GM18505 (cell line): ENCODE results near the gene DSN1.
"Not testable (repeated sequence)": the region's sequence is repeated elsewhere in the genome, so short reads cannot be mapped to it uniquely, and the experiment has no call there.

Source experiments
- ATAC-seq: cut with Tn5 transposase; IDR thresholded peaks from one replicate; pipeline ENCODE4 v1.9.1; 2021; ENCODE audit not compliant: unreplicated experiment
- POLR2A ChIP-seq: IDR thresholded peaks from 4 replicates; pipeline ENCODE4 v1.6.1; 2011; ENCODE audit warnings: borderline replicate concordance; ENCODE audit not compliant: insufficient read depth, insufficient read length; ENCODE audit errors: extremely low read depth

The DSN1 gene

GRCh38 chr20:36808317-36809257, 35.0 kb upstream of the DSN1 start:
- no peak for ATAC-seq
- no peak for TF ChIP-seq POLR2A

- ATAC-seq, result no peak
- TF ChIP-seq POLR2A, result no peak
Observed at GRCh38 chr20:36806049-36806448, 32.5 kb upstream of the DSN1 start.

GRCh38 chr20:36805396-36805795, 31.8 kb upstream of the DSN1 start:
- no peak for ATAC-seq
- TF ChIP-seq POLR2A, result no peak

GRCh38 chr20:36804425-36804824, 30.9 kb upstream of the DSN1 start:
- no peak for ATAC-seq
- TF ChIP-seq POLR2A, result no peak

GRCh38 chr20:36802326-36803222, 29.0 kb upstream of the DSN1 start:
- TF ChIP-seq POLR2A, result no peak
- ATAC-seq, result no peak

GRCh38 chr20:36800410-36800809, 26.8 kb upstream of the DSN1 start:
- TF ChIP-seq POLR2A, result no peak

GRCh38 chr20:36799313-36799712, 25.8 kb upstream of the DSN1 start:
- not testable (repeated sequence) for ATAC-seq

More at GRCh38 chr20:36800410-36800809, 26.8 kb upstream of the DSN1 start:
- ATAC-seq, result no peak

GRCh38 chr20:36796875-36797274, 23.3 kb upstream of the DSN1 start:
- no peak for ATAC-seq
- no peak for TF ChIP-seq POLR2A

GRCh38 chr20:36796117-36796516, 22.6 kb upstream of the DSN1 start:
- no peak for TF ChIP-seq POLR2A
- ATAC-seq, result no peak

- no peak for TF ChIP-seq POLR2A
- ATAC-seq, result no peak
Observed at GRCh38 chr20:36795691-36796090, 22.1 kb upstream of the DSN1 start.

- ATAC-seq, result no peak
- no peak for TF ChIP-seq POLR2A
Observed at GRCh38 chr20:36794116-36794474, 20.5 kb upstream of the DSN1 start.

- TF ChIP-seq POLR2A, result no peak
- no peak for ATAC-seq
Observed at GRCh38 chr20:36793294-36794115, 19.9 kb upstream of the DSN1 start.

- ATAC-seq, result no peak
- no peak for TF ChIP-seq POLR2A
Observed at GRCh38 chr20:36792422-36792821, 18.9 kb upstream of the DSN1 start.

- TF ChIP-seq POLR2A, result no peak
- no peak for ATAC-seq
Observed at GRCh38 chr20:36791862-36792261, 18.3 kb upstream of the DSN1 start.

GRCh38 chr20:36786663-36787062, 13.1 kb upstream of the DSN1 start:
- ATAC-seq, result no peak
- no peak for TF ChIP-seq POLR2A
